ENCODE results near the gene UBA3.
A peak's percentile ranks its signal among the peaks of the same experiment; 100 is the strongest.

The UBA3 gene

DNA sequence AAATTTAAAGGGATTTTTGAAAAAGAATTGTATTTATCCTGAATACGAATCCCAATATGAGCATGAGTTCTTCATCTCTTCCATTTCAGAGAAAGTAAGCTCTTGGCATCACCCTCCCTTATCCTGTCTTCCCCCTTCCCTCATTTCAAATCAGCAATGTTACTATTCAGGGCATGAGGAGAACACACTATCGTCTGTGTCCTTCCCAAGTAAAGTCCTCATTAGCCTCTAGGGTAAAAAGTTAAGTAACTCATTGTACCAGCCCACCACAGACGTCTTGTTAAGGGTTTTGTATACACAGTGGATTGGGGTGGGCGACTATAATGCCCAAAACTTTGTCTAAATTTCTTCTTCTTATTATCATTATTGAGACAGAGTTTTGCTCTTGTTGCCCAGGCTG, 19.4 kb upstream of the UBA3 start:
- DNase-seq (ENCODE audit: low read depth in 3 of 3), result no peak

DNA sequence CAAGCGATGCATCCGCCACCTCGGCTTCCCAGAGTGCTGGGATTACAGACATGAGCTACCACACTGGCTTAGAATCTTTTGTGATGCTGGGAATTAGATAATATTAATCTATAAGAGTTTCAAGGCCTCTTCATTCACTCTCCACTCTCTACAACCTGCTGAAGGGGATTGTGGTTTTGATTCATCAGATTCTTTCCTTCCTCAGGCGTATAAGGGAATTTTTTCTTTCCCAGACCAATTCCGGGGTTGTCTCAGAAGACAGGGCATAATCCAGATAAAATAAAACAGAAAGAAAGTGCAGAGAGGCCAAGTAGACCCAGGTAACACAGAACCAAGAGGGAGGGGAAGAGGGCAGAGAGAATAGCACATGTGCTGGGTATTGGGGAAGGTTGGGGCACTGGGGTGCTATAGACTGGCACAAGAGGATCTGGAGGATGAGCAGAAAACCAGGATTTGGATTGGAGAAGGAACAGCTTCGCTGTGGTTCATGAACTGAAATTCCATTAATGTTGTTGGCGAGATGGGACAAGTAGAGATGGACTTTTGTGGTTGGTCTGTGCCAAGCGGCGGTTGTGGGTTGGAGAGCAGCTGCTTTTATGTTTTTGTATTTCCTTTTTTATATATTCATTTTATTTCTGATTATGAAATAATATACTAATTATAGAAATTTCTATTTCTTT, 17.4 kb upstream of the UBA3 start:
- DNase-seq (ENCODE audit: low read depth in 3 of 3), result no peak

DNA sequence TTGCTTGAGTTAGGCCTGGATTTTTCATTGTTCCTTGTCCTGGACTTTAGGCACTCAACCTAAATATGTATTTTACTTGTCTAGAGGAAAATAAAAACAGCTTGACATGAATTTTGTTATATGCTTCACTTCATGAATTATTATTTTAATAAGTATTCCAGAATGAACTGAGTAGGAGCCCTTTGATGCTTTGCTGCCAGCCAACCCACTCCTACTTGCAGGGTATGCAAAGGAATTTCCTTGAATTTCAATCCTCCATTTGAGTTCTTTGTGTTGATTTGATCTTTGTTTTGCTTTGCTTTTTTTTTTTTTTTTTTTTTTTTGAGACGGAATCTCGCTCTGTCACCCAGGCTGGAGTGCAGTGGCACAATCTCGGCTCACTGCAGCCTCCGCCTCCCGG, 16.1 kb upstream of the UBA3 start:
- DNase-seq (ENCODE audit: low read depth in 3 of 3), result no peak

DNA sequence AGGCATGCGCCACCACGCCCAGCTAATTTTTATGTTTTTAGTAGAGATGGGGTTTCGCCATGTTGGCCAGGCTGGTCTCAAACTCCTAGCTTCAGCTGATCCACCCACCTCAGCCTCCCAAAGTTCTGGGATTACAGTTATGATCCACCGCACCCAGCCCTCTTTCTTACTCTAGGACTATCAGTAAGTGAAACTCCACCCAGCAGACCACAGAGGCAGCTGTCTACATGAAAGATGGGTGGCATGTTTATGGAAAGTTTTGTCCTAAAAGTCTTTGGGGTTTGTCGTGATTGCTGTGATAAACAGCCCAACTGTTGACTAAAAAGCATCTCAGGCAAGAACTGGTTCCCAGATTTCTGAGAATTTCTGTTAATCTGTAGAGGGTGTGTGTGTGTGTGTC, 15.5 kb upstream of the UBA3 start:
- no peak for DNase-seq (ENCODE audit: low read depth in 3 of 3)

DNA sequence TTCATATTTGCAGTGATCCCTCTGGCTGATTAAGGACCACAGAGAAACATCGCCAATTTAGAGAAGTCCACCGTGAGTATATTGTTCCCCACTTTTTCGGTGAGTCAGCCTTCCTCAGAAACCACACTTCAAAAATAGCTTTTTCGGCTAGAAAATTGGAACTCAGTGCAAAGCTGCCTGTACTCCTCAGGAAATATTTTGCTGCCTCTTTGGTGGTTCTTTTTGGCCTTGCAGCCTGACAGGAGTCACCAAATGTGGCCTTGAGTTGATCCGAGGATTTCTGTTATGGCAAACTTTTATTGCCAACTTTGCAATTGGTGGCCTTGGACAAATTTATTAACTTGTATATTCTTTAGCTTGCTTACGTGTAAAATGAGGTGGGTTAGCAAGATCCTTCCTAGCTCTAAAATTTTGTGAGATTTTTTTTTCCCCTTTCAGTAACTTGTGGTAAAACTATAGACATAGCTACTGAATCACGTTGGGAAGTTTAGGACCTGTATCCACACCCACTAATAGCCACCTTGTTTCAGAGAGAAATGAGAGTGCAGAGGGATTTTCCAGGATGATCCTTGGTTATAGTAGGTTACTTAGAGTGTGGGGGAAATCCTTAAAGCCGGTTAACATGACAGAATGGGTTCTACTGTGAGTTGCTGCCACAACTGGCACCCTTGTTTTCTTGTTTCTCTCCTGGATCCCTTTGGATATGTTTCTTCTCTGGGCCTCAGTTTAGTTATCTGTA, 14.5 kb upstream of the UBA3 start:
- DNase-seq (ENCODE audit: low read depth in 3 of 3), result no peak

DNA sequence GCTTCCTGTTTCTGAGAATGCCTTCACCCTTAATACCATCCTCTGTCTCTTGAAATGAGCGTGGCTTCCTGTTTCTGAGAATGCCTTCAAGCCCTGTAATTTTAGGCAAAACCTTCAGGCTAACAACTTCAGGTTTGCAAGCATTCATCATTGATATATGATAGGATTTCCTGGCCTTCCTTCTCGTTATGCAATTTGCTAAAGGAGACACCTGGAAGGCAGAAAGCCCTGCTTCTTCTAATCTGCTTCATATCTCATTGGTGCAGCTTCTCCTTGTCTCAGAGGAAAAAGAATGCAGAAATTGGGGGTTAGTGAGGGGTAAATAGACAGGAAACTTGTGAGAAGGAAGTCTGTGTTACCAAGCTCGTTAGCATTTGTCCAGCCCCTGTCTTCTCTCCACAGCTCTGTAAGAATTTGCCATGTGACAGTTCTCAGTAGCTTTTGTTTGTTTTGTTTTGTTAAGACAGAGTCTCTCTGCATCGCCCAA, 11.9 kb upstream of the UBA3 start:
- DNase-seq (ENCODE audit: low read depth in 3 of 3), result no peak

DNA sequence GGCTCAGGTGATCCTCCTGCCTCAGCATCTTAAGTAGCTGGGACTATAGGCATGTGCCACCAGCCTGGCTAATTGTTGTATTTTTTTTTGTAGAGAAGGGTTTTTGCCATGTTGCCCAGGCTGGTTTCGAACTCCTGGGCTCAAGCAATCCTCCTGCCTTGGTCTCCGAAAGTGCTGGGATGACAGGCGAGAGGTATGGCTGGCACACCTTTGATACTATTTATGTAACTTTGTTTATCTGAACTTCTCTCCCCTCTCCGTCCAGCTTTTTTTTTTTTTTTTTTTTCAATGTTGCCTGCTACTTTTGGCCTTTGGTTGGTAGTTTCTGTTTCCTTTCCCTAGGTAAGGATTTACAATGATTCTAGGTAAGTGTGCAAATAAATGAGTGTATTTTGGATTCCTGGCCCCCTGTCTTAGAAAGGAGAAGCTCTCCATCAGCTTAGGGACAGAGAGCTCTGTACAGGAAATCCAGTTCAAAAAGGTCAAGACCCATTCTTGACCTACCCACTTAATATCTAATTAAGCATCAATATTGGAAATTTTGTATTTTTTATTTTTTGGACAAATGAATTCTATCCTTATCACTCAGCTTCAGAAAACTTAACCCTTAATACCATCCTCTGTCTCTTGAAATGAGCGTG, 11.3 kb upstream of the UBA3 start:
- DNase-seq (ENCODE audit: low read depth in 3 of 3), result no peak

DNA sequence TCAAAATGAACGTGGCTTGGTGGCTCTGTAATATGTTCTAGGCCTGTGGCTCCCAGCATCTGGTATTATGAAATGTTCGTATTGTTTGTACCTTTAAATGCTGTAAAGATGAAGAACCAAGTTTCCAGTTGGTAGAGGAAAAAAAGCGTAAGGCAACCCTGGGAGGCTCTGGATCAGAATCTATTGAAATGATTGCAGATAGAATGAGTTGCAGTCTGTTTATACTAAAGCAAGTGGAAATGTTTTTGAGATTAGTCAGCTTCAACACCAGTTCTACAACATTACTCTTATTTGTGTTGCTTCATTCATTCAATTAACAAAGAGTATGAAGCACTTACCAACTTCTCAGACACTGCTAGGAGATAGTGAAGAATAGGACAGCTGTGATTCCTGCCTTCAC, 9.9 kb upstream of the UBA3 start:
- DNase-seq (ENCODE audit: low read depth in 3 of 3), result no peak

DNA sequence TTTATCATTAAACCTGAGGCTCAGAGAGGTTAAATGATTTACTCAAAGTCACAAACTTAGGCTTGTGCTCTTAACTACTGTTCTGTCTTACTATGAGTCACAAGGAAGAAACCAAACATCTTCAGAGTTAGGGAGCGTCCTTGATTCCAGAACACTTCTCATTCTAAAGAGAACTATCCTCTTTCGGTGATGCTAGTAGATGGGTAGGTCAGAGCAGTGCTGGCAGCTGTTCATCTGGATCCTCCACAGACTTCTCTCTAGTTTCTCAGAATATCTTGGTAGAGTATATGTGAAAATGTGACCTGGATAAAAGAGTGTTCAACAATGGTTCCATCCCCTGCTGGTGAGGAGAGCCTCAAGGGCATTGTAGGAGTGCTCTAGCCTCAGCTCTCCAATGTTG, 7.9 kb upstream of the UBA3 start:
- no peak for DNase-seq (ENCODE audit: low read depth in 3 of 3)

DNA sequence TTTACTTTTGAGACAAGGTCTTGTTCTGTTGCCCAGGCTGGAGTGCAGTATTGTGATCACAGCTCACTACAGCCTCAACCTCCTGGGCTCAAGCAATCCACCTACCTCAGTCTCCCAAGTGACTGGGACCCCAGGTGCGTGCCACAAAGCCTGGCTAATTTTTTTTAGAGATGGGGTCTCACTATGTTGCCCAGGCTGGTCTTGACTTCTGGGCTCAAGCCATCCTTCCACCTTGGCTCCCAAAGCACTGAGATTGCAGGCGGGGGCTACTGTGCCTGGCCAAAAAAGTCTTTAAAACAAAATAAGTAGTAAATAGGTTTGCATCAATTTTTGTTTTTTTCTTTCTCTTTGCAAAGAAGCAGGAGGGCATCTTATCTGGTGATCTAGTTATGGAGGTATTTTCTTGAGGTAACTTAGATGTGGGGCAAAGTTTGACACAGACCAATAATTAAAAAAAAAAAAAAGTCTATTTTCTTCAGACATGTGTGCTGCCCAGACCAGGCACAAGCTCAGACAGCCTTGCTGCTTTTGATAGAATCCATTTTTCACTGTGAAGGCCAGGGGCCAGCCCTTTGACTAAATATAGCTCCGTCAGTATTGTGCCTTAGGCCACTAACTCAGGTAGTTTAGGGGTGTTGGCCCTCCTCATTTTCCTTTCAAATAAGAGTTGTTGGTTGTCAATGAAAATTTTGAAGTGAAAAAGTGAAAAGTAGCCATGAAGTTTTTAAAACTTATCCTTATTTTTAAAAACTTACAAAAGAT, 7.0 kb upstream of the UBA3 start:
- DNase-seq (ENCODE audit: low read depth in 3 of 3), result no peak

DNA sequence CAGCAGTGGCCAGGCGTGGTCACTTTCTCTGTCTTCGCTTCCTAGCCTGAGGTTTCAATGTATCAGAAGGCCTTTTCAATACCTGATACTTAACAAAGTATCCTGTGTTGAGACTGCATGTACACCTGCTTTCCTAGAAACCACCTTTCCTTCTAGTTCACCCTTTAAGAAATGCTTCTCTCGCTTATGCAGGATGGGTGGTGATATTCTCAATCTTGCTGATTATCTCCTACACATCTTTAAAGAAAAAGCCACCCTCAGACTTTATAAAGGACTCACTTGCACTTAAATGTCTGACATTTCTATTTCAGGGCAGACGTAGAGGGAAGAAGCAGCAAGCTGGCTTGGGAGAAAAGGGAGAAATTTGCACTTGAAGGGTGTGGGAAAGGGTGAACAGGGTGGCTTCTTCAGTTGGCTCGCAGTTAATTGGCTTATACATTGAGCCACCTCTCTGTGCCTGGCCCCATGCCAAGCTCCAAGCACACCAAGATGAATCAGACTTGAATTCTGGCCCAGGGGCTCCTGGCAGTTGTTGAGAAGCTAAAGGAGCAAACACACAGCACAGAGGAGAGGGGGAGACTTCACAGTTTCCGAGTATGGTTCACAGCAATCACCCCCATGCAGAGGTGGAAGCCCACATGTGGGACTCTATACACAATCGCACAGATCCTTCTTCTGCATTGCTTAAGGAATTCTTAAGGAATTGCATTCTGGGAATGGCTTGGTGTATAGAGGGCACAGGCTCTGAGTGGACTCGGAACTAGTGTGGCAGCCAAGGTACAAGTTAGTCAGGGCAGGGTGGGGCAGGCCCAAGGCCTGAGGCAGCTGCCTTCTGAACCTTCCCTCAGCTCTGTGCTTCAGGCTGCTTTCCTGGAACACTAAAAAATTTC, 5.9 kb upstream of the UBA3 start:
- DNase-seq (ENCODE audit: low read depth in 3 of 3), result peak; percentile 60 to 68 (median 65)

DNA sequence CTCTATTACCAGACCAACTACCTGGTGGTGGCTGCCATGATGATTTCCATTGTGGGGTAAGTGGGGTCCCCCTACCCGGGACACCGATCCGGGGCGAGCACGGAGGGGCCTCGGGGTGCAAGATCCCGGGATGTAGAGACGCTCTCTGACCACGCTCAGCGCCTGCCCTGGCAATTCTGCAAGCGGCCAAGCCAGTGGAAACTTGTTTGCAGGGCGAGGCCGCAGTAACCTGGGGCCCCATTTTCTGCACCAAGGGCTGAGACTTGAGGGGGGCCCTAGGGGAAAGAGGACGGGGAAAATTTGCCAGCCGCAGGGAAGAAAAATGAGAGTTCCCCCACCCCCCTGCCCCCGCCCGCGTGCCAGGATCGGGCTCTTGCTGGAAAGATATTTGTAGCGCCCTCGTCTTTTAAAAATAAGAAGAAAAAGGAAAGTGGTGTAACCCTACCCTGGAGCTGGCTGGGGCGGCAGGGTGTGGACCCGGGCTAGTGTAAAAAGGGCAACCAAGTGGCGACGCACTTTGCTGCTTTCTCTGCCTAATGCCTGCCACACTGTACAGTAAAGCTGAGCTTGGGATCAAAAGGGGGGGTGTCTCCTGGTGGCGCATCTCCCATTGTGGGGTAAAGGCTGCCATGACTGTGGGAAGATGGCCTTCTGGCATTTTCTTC, 5.1 kb upstream of the UBA3 start:
- no peak for DNase-seq (ENCODE audit: low read depth in 3 of 3)

DNA sequence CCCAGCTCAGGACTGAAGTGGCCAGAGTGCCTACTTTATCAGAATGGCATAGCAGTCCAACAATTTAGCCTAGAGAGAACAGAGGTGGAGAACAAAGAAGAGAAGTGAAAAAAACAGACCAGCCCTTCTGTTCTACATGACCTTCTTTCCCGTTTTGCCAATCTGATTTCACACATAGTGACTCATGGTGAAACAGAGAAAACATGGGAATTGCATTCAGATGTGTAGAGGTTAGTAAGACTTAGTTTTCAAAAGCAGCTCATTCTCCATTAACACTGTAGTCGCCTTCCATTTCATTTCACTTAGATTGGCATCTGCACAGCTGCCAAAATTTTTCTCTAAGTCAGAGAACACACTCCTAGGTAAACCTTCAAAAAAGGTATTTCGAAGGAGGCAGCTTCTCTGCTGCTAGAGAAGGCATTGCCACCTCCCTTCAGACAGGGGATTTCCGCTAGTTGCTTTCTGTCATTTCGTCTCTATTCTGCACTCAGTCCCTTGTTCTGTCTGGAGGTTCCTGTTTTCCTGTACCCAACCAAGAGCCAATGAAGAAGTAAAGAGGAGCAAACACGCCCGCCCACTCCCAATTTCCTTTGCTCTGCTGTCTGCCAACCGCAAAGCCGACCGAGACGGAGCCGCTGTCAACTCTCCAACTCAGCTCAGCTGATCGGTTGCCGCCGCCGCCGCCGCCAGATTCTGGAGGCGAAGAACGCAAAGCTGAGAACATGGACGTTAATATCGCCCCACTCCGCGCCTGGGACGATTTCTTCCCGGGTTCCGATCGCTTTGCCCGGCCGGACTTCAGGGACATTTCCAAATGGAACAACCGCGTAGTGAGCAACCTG, 4.4 kb upstream of the UBA3 start, which contains the start of gene ARL6IP5:
TSS of gene ARL6IP5 (plus strand) at position 612 of the 842 bp plus-strand sequence. CDS start at position 723, 111 bp downstream.
- DNase-seq (ENCODE audit: low read depth in 3 of 3), result peak; percentile 61 to 85 (median 80)

DNA sequence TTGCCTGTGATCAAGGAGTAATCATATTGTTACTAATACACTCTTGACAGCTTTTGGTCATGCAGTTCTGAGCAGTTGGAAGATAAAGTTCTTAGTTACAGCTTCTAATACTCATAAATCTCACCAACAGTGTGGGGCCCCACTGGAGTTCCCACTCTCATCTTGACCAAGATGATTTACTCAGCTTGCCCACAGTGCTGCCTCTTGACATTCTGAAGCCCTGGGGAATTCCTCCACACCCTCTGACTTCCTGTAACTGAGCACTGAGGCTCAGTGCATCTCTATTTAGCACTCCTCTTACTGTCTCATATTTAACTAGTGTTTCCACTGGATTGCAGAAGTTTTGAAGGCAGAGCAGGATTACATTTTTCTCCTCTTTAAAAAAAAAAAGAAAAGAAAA, 2.6 kb upstream of the UBA3 start:
- peak in 2 of 3 experiments; percentile 47 to 60 for DNase-seq (ENCODE audit: low read depth in 3 of 3)

DNA sequence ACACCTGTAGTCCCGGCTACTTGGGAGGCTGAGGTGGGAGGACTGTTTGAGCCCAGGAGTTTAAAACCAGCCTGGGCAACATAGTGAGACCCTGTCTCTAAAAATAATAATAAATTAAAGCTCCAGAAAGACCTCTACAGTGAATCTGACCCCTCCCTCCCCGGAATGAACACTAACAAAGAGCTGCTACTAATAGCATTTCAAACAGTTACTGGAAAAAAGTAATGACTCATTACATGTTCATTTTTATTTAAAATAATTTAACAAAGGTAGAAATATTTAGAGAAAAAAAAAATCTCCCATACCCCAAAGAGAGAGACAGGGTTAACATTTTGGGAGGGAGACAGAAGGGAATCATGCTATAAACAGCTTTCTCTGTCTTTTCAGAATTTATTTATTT, 2.2 kb upstream of the UBA3 start:
- DNase-seq (ENCODE audit: low read depth in 3 of 3), result no peak

DNA sequence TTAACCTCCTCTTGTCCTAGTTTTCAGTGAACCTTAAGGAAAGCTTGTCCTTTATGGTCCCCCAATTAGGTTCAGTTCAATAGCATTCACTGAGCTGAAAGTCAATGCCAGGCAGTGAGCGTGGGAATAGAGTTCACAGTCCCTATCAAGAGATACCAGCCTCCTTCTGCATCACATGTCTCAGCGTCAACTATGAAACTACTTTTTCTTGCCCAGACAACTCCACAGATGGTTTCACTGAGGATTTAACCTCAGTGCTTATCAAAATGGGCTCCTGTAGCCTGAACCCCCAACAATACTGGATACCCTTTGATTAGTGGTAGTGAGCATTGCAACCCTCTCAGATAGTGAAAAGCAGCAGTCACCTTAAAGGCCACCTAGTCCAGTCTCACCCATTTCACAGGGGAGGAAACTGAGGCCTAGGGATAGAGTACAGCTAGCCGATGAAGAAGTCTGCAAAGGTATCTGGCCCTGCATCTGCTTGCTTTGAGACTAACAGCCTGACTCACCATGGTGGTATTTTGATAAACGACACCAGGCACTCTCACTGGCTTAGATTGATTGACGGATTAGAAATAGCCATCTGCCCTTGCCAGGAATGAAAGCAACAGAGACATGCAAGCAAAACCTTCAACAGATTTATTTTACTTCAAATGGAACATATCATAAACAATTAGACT, 1.6 kb upstream of the UBA3 start:
- DNase-seq (ENCODE audit: low read depth in 3 of 3), result no peak

DNA sequence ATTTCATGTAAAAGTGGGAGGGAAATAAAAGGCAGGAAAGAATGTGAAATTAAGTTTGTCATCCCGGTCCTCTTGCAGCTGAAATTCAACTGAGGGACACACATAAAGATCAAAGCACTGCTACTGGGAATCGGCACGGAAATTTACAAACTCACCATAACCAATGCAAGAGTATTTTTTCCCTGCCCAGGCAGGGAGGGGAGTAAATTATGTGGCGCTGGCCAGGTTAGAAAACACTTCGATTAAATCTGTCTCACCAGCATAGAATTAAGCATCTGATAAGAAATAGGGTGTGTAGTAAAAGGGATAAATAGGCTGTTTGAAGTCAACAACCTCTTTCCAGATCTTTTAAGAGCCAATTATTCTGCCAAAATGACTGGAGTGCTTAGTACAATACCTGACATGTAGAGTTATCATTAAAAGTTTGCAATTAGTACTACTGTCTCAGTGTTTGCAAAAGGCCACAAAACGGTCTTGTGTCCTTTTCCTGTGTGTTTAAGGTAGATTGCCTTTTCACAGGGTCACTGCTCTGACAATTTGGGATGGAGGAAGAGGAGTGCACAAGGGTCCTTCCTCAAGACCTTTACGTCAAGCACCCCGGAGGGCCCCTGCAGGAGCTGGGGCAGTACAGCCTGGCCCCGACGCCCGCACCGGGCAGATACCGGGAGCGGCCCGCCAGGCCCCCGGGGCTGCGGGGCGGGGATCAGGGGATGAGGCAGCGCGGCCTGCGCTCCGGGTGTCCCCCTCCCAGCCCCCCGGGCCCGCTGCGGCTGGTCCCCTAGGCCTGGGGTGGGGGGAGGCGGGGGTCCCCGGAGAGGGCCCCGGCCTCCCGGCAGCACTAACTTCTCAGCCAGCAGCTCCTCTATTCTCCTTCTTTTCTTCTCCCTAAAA, 651 bp downstream of the UBA3 start:
- peak in 1 of 3 experiments; percentile 19 for DNase-seq (ENCODE audit: low read depth in 3 of 3)

DNA sequence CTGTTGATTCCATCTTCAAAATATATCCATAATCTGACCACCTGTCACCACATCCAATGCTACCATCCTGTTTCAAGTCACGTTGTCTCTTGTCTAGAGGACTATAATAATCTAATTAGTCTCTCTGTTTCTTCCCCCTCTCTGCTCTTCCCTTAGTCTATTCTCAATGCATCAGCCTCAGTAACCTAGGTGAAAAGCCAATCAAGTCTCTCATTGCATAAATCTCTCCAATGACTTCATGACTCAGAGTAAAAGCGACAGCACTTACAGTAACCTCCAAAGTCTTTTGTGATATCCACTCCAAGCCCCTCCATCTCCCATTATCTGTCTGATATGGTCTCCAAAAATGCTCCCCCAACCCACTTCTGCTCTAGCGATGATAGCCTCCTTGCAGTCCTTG, 7.2 kb downstream of the UBA3 start:
- DNase-seq (ENCODE audit: low read depth in 3 of 3), result no peak
